CD4-positive, CD25-positive, alpha-beta regulatory T cell (primary cell): ENCODE measurements around the gene HMX2. TPM values are rescaled to one million over a fixed set of nuclear protein-coding genes. Genes with fewer than 3 reads are reported as not detected.

Source experiments
- ATAC-seq, 2 donors: fragments of 150-1000 bp; cut with Tn5 transposase; one replicate each; pipeline ENCODE4 v1.10.0; 2021; ENCODE audit warnings: low read depth in 2 of 2, moderate number of reproducible peaks in 2 of 2, moderate library complexity in 1 of 2
- DNase-seq, 3 donors: peaks; one replicate each; pipeline versions ENCODE4 v3.0.0 to v3.0.0-alpha.2; 2012 to 2022; ENCODE audit warnings: mixed read lengths in 1 of 3
- H3K27ac ChIP-seq: one replicate; pipeline ENCODE4 v1.7.0; 2013; ENCODE audit warnings: mild to moderate bottlenecking, low read length; ENCODE audit not compliant: insufficient read depth, poor library complexity, severe bottlenecking
- H3K27me3 ChIP-seq: one replicate; pipeline ENCODE4 v1.7.0; 2013; ENCODE audit warnings: low read length; ENCODE audit not compliant: control insufficient read depth, insufficient read depth
- H3K36me3 ChIP-seq: one replicate; pipeline ENCODE4 v1.7.0; 2013; ENCODE audit warnings: mild to moderate bottlenecking, low read length, moderate library complexity; ENCODE audit not compliant: control insufficient read depth, insufficient read depth
- H3K4me1 ChIP-seq: 2 replicates; pipeline ENCODE4 v1.7.0; 2013; ENCODE audit warnings: mild to moderate bottlenecking, low read length; ENCODE audit not compliant: insufficient read depth, control insufficient read depth, poor library complexity, severe bottlenecking
- H3K4me3 ChIP-seq: one replicate; pipeline ENCODE4 v1.7.0; 2013; ENCODE audit warnings: low read depth, mild to moderate bottlenecking, low read length, moderate library complexity
- H3K9me3 ChIP-seq, 2 experiments: 1 replicate in 1 of 2; 2 replicates in 1 of 2; pipeline ENCODE4 v1.7.0; 2013; ENCODE audit warnings: low read length in 2 of 2, mild to moderate bottlenecking in 1 of 2, moderate library complexity in 1 of 2; ENCODE audit not compliant: control insufficient read depth in 2 of 2
- H3K27ac Mint-ChIP-seq, 3 donors: one replicate each; pipeline ENCODE4 v1.8.0; 2020 to 2022; ENCODE audit warnings: mild to moderate bottlenecking in 3 of 3, mixed read lengths in 3 of 3, moderate library complexity in 2 of 3
- H3K27me3 Mint-ChIP-seq: one replicate; pipeline ENCODE4 v1.8.0; 2022; ENCODE audit warnings: mild to moderate bottlenecking, mixed read lengths
- H3K36me3 Mint-ChIP-seq: one replicate; pipeline ENCODE4 v1.8.0; 2020; ENCODE audit warnings: mixed read lengths
- H3K4me1 Mint-ChIP-seq, 4 donors: one replicate each; pipeline ENCODE4 v1.8.0; 2020 to 2022; ENCODE audit warnings: mixed read lengths in 4 of 4, mild to moderate bottlenecking in 1 of 4
- H3K4me3 Mint-ChIP-seq, 4 donors: one replicate each; pipeline ENCODE4 v1.8.0; 2020 to 2022; ENCODE audit warnings: mild to moderate bottlenecking in 4 of 4, mixed read lengths in 4 of 4, moderate library complexity in 3 of 4
- H3K9me3 Mint-ChIP-seq, 7 donors: one replicate each; pipeline ENCODE4 v1.8.0; 2020 to 2022; ENCODE audit warnings: mixed read lengths in 7 of 7, mild to moderate bottlenecking in 3 of 7, moderate library complexity in 2 of 7
- polyA plus RNA-seq, 4 donors: library from polyadenylated mRNA; unstranded; fragments of 300-500 nt; fragmentation: Illumina TruSeq; gene quantifications; one replicate each; pipeline ENCODE4 v1.2.3, GENCODE V29; 2021
- total RNA-seq: library from RNA; stranded (reverse); gene quantifications from one replicate; pipeline ENCODE4 v1.2.3, GENCODE V29; 2022

HMX2 gene, protein sequence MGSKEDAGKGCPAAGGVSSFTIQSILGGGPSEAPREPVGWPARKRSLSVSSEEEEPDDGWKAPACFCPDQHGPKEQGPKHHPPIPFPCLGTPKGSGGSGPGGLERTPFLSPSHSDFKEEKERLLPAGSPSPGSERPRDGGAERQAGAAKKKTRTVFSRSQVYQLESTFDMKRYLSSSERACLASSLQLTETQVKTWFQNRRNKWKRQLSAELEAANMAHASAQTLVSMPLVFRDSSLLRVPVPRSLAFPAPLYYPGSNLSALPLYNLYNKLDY
- total RNA-seq (not detected), polyA plus RNA-seq (under 1 TPM in 1 of 4 donors, not detected in 3; 0.37 TPM)

DNA sequence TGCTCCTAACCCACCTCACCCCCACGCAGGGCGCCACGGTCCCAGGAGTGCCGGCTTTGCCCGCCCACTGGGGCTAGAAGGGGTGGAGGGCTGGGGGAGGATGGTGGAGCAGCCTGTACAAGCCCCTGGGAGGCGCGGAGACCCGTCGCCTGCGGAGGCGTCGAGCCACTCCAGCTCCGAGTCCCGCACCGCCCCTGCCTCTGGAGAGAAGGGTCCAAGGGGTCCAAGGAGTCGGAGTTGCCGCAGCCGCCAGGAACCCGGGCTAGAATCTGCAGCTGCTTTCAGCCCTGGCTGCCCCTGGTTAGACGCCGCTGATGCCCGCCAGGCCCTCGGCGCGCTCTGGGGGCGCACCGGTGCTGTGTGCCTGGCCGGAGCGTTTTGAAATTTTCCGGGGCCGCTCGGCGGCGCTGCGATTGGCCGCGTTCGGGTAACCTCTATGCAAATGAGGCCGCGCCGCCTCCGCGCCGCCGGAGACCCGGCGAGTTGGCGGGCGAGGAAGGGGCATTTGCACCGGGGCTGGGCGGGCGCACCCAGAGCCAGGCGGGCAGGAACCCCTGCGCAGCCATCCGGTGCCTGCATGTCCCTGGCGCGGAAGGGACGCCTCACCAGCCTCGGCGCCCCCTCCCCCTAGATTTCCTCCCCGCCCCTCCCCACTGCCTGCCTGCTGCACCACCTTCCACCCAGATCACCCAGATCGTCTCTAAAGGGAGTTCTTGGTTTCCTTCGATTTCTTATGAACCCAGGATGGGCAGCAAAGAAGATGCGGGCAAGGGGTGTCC, at the start of gene HMX2:
TSS of gene HMX2 (plus strand) at position 502 of the 779 bp plus-strand sequence. CDS start at position 745, 243 bp downstream.
- DNase-seq = peak in 2 of 3 donors; percentile 40 to 47
- no peaks in the 10 kb centered on the region for H3K36me3 ChIP-seq
- H3K4me1 ChIP-seq = peaks cover 81% of the 10 kb centered on the region
- Mint-ChIP-seq H3K27me3 (peaks cover 82% of the 10 kb centered on the region), H3K4me3 (peak within 1 kb of the TSS; percentile 75 to 88 (median 80)), H3K4me1 (peaks cover 15 to 78% (median 43%) of the 10 kb centered on the region in 4 donors), H3K9me3 (peaks cover 0 to 6% (median 0%) of the 10 kb centered on the region in 7 donors), H3K36me3 (no peaks in the 10 kb centered on the region), H3K27ac (peak within 1 kb of the TSS in 1 of 3 donors; percentile 66)
- peak in 1 of 2 donors; percentile 23 for ATAC-seq
- no peak within 1 kb of the TSS for H3K4me3 ChIP-seq
- peaks cover 47% of the 10 kb centered on the region for H3K27me3 ChIP-seq
- H3K27ac ChIP-seq = no peak within 1 kb of the TSS
- no peaks in the 10 kb centered on the region for H3K9me3 ChIP-seq

DNA sequence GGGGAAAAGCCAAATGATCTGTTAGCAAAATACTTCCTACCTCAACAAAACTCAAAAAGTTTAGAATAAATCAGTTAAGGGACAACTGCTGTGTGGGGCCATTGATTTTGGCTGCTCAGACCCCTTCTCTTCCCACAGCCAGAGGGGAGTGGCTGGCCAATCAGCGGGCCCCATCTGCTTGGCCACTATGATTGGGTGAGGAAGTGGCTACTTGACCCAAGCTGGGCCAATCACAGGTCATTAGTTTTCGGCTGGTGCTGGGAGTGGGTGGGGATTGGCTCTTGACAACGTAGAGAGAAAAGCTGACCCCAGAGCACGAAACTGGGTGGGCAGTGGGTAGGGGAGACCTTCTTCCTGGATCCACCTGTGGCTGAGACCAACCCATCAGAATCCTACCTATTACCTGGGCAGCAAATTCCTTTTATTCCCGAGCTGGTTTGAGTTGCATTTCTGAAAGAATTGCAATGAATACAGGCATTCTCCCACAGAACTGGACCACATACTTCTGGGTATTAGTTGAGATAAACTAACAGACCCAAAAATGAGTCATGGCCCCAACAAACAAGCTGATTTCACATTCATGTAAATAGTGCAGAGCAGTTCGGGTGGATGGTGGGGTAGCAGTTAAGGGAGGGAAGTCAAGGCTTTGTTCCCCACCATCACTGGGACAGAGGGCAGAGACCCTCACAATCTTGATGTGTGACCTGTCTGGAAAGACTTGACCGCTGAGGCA, 47.7 kb upstream of the HMX2 start:
- DNase-seq = no peak
- H3K4me1 ChIP-seq = no peaks in the 10 kb centered on the region
- ATAC-seq = no peak
- H3K4me3 ChIP-seq = no peak overlapping the region
- H3K9me3 ChIP-seq = no peaks in the 10 kb centered on the region
- Mint-ChIP-seq H3K36me3 (no peaks in the 10 kb centered on the region), H3K27me3 (peaks cover 11% of the 10 kb centered on the region), H3K9me3 (peaks cover 0 to 2% (median 0%) of the 10 kb centered on the region in 7 donors), H3K4me1 (no peaks in the 10 kb centered on the region), H3K27ac (no peak overlapping the region), H3K4me3 (no peak overlapping the region)
- no peaks in the 10 kb centered on the region for H3K36me3 ChIP-seq
- no peaks in the 10 kb centered on the region for H3K27me3 ChIP-seq
- no peak overlapping the region for H3K27ac ChIP-seq

DNA sequence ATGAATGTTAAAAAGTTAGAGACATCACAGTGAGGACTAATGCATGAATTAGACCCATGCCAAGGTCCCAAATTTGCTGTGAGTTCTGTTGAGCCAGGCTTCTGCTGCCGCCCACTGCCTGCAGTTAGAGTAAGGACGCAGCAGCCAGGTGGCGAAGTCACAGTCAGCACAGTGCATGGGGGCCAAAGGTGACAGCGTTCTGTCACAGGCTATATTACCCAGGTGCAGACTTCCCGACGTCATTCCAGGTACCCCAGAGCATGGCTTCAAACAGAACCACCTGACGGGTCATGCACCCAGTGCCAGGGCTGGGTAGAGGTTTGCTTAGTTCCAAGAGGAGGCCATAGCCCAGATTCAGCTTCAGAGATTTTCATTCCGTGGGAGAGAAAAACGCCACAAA, 46.1 kb upstream of the HMX2 start:
- ATAC-seq = no peak
- peaks cover 0 to 2% (median 0%) of the 10 kb centered on the region in 7 donors for H3K9me3 Mint-ChIP-seq
- H3K4me3 Mint-ChIP-seq = no peak overlapping the region
- no peak for DNase-seq
- no peak overlapping the region for H3K27ac Mint-ChIP-seq
- H3K4me1 Mint-ChIP-seq = no peaks in the 10 kb centered on the region
- Histone ChIP-seq H3K27ac (no peak overlapping the region), H3K27me3 (no peaks in the 10 kb centered on the region), H3K4me3 (no peak overlapping the region), H3K4me1 (no peaks in the 10 kb centered on the region), H3K36me3 (no peaks in the 10 kb centered on the region), H3K9me3 (no peaks in the 10 kb centered on the region)
- H3K36me3 Mint-ChIP-seq = no peaks in the 10 kb centered on the region
- peaks cover 4% of the 10 kb centered on the region for H3K27me3 Mint-ChIP-seq

DNA sequence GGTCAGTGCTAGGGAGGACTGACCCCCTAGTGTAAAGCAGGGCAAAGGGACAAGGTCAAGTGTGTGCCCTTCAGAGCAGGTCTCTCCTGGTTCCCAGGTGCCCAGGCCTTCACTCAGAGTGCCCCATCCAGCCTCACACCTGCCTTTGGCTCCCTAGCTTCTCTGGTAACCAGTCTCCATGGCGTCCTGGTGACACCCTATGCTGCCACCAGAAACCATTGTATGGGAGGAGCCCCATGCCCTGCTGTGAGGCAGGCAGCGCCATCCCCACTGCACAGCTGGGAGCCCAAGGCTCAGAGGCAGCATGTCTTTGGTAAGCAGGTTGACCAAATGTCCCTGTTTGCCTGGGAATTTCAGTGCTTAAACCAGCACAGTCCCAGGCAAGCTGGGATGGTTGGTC, 45.3 kb upstream of the HMX2 start:
- H3K27me3 ChIP-seq = no peaks in the 10 kb centered on the region
- H3K27me3 Mint-ChIP-seq = peaks cover 4% of the 10 kb centered on the region
- H3K27ac Mint-ChIP-seq = no peak overlapping the region
- no peaks in the 10 kb centered on the region for H3K36me3 Mint-ChIP-seq
- ATAC-seq (no peak), DNase-seq (no peak)
- H3K4me3 Mint-ChIP-seq = no peak overlapping the region
- peaks cover 0 to 2% (median 0%) of the 10 kb centered on the region in 7 donors for H3K9me3 Mint-ChIP-seq
- H3K36me3 ChIP-seq = no peaks in the 10 kb centered on the region
- no peak overlapping the region for H3K27ac ChIP-seq
- no peaks in the 10 kb centered on the region for H3K9me3 ChIP-seq
- H3K4me1 ChIP-seq = no peaks in the 10 kb centered on the region
- H3K4me1 Mint-ChIP-seq = no peaks in the 10 kb centered on the region
- no peak overlapping the region for H3K4me3 ChIP-seq

DNA sequence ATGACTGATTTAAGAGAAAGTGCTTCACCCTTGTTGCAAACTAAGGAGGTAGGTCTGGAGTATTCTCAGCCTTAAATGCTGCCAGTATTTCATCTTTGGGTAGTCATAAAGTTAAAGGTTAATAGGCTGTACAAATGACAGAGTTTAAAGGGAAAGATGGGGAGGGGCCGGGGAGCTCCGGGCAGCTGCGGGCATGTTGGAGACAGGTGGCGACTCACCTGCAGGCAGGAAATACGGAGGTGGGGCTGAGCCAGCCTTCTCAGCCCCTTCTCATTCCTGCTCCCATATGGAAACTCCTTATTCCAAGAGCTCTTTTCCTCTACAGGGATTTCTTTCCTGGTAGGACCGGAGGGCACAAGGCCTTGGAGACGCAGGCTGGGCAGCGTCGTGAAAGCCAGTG, 44.0 kb upstream of the HMX2 start:
- Mint-ChIP-seq H3K27me3 (peaks cover 6% of the 10 kb centered on the region), H3K4me1 (no peaks in the 10 kb centered on the region), H3K36me3 (no peaks in the 10 kb centered on the region), H3K4me3 (no peak overlapping the region), H3K9me3 (no peaks in the 10 kb centered on the region), H3K27ac (no peak overlapping the region)
- no peak overlapping the region for H3K4me3 ChIP-seq
- H3K27ac ChIP-seq = no peak overlapping the region
- H3K27me3 ChIP-seq = no peaks in the 10 kb centered on the region
- no peaks in the 10 kb centered on the region for H3K36me3 ChIP-seq
- no peaks in the 10 kb centered on the region for H3K9me3 ChIP-seq
- no peaks in the 10 kb centered on the region for H3K4me1 ChIP-seq
- ATAC-seq (no peak), DNase-seq (no peak)

DNA sequence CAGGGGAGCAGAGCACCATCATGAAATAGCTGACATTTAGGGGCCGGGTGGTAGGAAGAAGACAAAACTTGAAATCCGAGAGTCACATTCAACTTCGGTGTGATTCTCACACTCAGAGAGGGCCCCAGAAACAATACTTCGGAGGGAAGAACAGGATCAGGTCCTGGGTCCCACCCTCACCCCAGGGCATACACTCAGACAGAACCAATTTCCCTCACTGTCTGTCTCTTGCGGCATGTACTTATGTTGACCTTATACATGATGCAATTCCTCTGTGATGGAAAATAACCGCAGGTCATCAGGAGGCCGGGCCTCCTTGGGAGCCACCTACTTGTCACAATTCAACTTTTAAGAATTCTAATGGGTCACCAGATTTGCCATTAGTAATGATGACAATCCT, 38.5 kb upstream of the HMX2 start:
- no peak overlapping the region for H3K4me3 Mint-ChIP-seq
- no peak for ATAC-seq

DNA sequence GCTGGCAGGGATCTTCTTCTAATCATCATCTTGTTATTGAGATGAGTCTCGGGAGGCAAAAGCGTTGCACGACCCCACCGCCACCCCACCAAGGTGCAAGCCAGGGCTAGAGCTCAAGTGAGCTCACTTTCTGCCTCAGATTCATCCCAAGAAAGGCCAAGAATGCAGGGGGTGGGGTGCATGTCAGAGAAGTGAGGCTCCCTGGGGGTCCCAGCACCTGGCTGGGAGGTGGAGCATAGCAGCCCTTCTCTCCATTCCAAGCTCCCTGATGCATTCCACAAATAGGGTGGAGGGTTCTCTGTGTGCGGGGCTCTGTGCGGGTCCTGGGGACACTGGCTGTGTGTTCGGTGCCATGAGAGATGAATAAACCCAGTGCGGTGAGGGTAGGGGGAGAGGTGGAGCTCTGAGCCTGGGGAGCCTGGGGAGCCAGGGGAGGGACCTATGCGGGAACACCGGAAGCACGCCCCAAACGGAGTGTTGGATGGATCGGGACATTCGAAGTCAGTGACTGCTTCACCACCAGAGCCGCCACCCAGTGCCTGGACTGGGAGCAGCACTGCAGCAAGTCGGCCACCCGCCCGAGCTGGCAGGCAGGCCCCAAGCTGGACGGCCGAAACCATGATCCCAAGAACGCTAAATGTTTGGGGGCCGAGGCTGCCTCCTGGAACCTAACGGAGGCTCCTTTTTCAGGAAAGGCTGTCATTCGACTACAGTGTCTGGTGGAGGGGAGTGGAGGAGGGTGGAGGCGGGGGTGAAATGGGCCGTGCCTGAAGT, 30.1 kb upstream of the HMX2 start:
- ATAC-seq (no peak), DNase-seq (no peak)
- Histone ChIP-seq H3K27ac (no peak overlapping the region), H3K4me1 (no peaks in the 10 kb centered on the region), H3K36me3 (no peaks in the 10 kb centered on the region), H3K9me3 (no peaks in the 10 kb centered on the region), H3K27me3 (peaks cover 13% of the 10 kb centered on the region), H3K4me3 (no peak overlapping the region)
- Mint-ChIP-seq H3K9me3 (peaks cover 0 to 1% (median 0%) of the 10 kb centered on the region in 7 donors), H3K27ac (no peak overlapping the region), H3K4me1 (no peaks in the 10 kb centered on the region), H3K27me3 (peaks cover 58% of the 10 kb centered on the region), H3K36me3 (no peaks in the 10 kb centered on the region), H3K4me3 (no peak overlapping the region)

More for the DNA sequence above, 38.5 kb upstream of the HMX2 start:
- no peaks in the 10 kb centered on the region for H3K36me3 Mint-ChIP-seq
- H3K27ac Mint-ChIP-seq = no peak overlapping the region
- DNase-seq = no peak
- Histone ChIP-seq H3K27me3 (no peaks in the 10 kb centered on the region), H3K4me3 (no peak overlapping the region), H3K9me3 (no peaks in the 10 kb centered on the region), H3K27ac (no peak overlapping the region), H3K4me1 (no peaks in the 10 kb centered on the region), H3K36me3 (no peaks in the 10 kb centered on the region)
- no peaks in the 10 kb centered on the region for H3K4me1 Mint-ChIP-seq
- no peaks in the 10 kb centered on the region for H3K9me3 Mint-ChIP-seq
- H3K27me3 Mint-ChIP-seq = peaks cover 14% of the 10 kb centered on the region
